ENCODE data around the gene PROCR.
"Not testable (repeated sequence)": the region's sequence is repeated elsewhere in the genome, so short reads cannot be mapped to it uniquely, and the experiment has no call there.

The PROCR gene

DNA sequence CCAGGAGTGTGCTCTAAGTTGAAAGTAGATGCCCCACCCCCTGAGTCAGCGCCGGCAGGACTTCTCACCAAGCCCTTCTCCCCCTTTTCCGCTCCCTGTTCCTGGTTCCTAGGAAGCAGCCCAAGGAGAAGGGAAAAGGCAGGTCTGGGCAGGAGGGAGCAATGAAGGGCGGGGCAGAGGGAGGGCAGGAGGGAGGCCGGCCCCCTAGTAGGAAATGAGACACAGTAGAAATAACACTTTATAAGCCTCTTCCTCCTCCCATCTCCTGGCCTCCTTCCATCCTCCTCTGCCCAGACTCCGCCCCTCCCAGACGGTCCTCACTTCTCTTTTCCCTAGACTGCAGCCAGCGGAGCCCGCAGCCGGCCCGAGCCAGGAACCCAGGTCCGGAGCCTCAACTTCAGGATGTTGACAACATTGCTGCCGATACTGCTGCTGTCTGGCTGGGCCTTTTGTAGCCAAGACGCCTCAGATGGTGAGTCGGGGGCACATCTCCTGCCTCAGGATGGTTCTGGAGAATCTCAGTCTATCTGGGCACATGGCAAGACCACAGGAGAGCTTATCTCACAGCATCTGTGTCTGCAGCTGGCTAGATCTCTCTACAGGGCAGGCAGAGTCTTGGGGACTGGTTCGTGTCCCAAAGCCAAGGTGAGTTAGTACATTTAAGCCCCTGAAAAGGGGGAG, at the start of gene PROCR:
TSS of gene PROCR (plus strand) at position 320 of the 681 bp plus-strand sequence. CDS start at position 403, 83 bp downstream.
- peak; percentile 69 for DNase-seq

DNA sequence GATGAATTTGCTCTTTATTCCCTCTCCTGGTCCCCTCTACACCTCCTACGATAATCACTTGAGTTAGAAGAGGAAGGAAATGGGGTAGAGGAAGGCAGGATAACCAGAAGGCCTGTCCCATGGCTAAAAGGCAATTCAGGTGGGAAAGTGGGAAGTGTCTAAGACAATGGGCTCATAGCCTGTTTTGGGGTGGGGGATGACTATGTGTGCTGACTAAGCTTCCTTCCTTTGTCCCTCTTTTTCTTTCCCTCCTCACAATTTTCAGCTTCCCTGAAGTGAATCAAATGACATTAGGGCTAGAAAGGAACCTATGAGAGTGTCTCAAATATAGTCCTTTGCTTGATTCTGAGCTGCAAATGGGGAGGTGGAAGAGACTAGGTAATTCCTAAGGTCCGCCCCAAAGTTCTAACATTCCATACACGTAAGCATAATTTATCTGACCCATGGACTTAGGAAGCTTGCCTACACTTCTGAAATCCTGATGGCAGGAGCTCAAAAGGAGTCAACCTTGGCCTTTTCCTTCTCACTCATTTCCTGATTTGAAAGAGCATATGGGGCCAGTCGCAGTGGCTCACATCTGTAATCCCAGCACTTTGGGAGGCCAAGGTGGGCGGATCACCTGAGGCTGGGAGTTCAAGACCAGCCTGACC, 49.0 kb upstream of the PROCR start:
- no peak for DNase-seq

DNA sequence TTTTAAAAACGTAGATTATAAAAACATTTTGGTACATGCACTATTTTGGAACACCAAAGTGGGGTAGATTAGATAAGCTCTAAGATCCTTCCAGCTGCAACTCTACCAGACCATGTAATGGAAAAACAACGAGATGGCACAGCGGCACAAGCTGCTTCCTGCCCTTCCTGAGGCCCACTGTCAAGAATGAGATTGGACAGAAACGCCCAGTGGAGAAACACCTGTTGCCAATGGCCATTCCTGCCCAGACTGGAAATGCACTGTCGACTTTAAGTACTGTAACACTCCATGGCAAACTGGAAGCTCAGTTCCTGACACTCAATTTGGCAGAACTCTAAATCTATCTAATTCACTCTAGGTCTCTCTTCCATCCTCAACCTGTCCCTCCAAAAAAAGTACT, 46.1 kb upstream of the PROCR start:
- DNase-seq: no peak

DNA sequence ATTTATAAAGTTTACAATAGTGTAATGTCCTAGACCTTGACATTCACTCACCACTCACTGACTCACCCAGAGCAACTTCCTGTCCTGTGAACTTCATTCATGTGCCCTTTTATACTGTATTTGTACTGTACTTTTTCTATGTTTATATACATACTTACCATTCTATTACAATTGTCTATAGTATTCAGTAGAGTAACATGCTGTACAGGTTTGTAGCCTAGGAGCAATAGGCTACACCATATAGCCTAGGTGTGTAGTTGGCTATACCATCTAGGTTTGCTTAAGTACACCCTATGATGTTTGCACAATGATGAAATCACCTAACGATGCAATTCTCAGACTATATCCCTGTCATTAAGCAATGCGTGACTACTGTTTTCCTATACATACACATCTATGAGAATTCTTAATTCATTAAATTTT, 42.2 kb upstream of the PROCR start:
- DNase-seq: no peak

DNA sequence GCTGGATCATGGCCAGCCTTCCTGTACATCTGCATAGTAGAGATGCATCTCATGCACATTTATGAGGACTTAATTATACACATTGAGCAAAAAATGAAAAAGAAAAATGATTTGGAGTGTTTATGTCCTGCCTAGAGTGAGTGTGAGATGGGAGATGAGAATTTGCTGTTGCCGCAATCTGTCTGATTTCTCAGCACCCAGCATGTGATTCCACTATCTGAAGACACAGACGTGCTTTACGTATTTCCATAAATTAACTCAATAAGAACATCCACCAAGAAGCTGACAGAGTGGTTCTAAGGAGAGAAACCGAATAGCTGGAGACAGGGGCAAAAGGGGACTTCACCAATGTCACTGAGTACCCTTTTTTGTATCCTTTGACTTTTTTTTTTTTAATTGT, 39.9 kb upstream of the PROCR start:
- DNase-seq: no peak

DNA sequence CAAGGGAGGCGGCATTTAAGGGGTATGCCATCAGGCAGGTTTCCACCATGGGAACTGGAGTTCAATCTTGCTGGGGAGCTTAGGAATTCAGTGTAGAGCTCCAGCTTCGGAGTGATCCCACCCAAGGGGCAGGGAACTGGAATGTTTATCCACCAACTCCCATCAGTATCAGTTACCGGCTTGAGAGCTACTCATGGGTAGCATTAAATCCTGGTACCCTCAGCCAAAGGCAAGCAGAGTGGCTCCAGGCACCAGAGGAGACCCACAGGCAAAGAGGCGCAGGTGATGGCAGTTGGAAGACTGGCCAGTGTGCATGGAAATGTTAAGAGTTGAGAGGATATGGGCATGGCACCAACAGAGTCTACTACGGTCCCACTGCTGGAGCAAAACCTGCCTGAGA, 38.8 kb upstream of the PROCR start:
- DNase-seq: no peak

DNA sequence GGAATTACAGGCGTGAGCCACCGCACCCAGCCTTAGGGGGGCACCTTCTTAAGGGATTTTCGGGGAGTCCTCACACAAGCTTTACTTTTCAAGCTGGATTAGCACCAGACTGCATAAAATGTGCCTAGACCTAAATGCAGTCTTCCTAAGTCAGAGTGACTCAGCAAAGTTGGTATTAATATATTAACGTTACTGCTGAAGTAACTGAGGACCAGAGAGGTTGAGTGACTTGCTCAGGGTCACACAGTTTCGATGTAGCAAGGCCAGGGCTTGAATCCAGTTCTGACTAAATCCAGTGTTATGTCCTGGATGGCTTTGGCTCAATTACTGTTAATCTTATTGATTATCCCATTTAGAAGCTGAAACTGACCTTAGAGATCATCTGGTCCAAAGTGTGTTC, 38.1 kb upstream of the PROCR start:
- DNase-seq: no peak

DNA sequence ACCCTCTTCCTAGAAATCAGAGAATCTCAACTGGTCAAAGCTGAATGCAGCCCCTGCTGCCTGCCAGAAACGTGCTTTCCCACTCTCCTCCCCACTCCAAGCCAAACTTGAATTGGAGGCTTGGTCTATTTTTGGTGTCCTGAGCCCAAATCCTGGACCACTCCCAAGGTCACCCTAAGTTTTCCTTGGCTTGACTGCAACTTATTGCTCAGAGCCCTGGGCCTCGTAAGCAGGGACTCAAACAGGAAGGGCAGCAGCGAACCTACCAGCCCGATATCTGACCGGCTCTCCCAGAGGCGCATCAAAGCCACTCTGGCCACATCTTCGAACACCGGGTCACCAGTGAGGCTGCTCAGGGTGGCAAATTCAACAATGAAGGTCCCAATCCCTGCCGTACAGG, 37.4 kb upstream of the PROCR start:
- DNase-seq: no peak

DNA sequence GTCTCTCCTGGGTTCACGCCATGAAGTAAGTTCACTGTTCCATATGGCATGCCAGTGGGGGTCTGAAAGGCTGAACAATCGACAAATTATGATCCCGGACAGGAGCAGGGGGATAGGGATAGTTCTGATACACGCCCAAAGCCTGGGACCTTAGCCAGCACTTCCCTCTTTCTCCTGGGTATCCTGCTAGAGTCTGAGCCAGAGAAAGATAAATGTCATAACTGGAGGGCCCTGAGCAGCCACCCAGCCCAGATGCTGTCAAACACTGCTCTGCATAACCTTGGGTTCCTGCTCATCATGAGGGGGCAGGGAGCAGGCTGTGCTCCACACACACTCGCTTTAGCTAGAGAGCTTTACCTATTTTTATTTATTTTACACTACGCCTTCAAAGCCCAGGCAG, 37.0 kb upstream of the PROCR start:
- DNase-seq: no peak

DNA sequence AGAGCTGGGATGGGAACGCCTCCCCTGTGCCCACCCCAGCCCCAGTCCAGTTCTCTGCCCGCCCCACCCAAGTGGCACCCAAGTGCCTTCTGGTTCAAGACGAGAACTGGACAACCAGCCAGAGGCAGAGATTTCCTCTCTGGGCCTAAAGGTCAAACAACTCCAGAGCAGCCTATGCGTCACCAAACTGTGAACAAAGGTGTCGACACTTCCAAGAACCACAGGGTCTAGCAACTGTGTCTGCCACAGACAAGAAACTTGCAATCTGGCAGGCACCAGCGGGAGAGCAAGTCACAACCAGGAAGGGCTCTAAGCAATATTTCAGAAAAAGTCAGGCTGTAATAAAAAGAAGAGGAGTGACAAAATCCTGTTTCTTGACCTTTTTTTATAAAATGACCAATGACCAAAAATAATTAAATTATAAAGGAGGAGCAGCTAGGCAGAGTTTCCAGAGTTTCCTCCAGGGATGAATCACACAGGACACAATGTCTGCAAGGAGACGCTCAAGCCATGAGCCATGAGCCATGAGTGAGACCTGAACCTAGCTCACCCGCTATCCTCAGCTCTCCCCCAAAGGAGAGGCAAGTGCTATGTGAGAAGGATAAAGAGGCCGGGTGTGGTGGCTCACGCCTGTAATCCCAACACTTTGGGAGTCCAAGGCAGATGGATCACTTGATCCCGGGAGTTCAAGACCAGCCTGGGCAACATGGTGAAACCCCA, 35.8 kb upstream of the PROCR start:
- DNase-seq: no peak

DNA sequence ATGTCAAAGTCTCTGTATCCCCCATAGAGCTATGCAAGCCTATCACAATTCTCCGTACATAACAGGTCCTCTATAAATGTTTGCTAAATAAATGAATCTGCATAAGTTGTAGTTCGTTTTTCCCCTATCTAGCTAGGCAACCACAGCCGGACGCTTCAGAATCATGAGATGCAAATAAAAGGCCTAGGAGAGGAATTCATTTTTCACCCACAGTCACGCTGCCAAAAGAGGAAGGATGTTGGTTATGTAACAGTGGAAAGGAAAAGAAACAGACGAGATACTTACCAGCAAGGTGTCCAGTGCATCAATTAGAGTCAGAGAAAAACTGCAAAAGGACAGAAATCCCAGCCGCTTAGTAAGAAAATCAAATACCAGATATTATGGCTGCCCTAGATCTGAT, 27.2 kb upstream of the PROCR start:
- DNase-seq: peak; percentile 41

DNA sequence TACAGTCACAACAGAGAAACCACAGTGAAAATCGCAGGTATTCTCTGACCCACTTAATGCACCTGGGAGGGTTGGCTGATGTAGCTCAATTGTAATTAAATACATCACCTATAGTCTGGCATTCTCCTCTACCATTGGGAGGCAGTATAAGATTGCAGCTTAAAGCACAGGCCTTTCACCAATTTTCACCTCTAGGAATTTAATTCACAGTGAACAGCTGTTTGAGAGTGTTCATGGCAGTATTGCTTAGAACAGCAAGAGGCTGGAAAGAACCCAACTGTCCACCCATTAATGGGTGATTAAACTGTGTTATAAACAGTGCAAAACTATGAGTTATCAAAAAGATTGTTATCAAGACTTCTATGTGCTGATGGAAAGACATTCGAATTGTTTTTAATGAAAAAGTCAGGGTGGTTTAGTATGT, 26.7 kb upstream of the PROCR start:
- DNase-seq: peak; percentile 8

DNA sequence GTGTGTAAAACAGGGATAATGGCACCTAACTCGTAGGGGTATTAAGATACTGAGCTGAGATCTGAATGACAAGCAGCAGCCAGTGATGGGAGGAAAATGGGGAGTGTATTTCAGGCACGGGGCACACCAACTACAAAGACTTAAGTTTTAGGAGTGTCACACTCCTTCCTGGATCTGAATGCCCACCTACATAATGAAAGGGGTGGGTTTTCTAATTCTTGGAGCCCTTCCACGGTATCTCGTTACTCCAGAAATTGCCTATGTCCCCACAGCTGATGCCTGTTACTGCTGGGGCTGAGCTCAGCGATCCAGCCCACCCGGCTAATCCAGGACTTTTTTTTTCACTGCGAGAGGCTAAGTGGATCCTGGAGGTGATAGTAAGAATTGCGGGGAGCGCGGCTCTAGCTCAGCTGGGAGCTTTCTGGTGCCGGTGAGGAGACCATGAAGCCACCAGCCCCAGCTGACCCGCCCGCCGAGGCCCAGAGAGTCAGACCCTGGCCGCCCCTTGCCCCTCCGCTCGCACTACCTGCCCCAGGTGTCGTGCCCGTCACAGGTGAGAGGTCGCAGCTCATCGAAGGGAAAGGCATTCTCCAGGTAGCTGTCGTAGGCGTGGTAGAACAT, 25.5 kb upstream of the PROCR start:
- DNase-seq: no peak

DNA sequence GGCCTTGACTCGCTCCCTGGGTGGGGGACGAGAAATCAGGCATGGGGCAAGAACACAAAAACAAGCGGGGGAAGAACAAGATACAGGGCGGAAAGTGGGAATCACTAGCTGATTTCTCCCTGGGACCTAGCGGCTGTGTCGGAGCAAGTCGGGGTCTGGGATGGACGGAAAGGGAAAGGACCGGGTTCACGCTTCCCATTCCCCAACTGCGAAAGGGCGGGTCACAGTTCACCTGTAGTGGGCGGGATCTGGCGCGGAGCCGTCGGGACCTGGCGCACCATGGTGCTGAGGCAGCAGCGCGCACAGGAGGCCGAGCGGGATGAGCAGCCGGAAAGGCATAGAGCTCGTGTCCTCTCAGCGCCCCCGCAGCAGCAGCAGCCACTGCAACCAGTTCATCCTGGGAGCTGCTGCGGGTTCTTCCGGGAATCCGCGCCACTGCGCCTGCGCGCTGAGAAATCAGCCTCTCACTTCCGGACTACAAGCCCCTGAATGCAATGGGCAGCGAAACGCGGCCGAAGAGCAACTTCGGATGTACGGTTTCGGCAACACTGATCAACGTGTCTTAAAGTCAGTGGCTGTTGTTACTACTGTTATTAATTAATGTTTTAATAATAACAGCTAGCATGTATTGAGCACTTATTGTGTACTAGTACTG, 24.8 kb upstream of the PROCR start, which contains the start of gene EDEM2:
TSS of gene EDEM2 (minus strand) at position 417 of the 655 bp plus-strand sequence. CDS start at position 339, 78 bp downstream.
- DNase-seq: peak; percentile 84

DNA sequence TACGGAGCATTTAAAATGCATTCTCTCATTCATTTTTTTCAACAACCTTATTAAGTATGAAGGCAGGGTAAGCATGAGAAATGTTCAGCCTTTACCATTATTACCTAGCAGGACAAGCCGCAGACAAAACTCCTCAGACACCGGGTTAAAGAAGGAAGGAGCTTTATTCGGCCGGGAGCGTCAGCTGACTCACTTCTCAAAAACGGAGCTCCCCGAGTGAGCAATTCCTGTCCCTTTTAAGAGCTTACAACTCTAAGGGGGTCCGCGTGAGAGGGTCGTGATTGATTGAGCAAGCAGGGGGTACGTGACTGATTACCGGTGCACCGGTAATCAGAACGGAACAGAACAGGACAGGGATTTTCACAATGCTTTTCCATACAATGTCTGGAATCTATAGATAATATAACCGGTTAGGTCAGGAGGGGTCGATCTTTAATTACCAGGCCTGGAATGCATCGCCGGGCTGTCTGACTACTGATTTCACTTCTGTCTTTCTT, 24.2 kb upstream of the PROCR start:
- not testable (repeated sequence) for DNase-seq

DNA sequence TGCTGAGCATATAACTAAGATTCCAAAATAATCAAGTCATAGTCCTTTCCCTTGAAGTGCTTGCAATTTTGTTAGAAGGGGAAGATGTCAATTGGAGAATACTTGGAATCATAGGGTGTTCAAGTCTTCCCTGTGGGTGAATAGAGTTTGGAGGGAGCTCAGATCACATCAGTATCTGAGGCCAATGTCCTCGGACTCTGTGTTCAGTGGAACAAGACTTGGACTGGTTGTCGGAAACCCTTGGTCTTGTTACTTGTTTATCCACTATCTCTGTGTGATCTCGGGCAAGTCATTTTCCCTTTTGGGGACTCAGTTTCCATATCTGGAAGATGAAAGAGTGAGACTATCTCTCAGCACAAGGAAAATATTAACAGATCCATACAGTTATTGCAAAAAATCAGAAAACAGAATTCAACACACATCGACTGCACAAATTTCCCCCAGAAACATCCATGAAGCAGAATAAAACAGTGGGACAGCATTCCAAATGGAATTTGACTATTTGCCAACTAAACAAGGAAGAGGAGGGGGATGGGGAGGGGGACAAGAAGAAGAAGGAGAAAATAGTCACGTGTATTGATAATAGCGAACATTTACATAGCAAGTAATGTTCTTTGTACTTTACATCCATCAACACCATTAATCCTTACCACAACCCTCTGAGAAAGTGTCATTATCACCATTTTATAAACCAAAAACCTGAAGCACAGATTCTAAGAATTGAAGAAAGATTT, 20.9 kb upstream of the PROCR start:
- no peak for DNase-seq

DNA sequence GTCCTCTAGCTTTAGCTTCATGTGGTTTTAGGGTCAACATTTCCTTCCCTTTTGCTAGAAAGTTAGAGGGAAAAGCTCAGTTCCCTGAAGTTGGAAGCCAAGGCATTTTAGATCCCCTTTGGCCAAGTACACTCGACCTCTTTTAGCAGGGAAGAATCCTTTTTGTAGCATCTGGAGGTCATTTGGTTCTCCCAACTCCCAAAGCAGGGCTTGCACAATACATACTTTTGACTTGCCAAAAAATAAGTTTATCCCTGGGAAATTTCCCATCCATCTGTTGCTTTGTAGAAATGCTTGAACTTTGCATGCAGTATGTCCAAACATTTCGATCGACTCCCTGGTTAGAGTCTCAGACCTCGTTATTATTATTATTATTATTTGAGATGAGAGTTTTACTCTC, 20.1 kb upstream of the PROCR start:
- DNase-seq: no peak

DNA sequence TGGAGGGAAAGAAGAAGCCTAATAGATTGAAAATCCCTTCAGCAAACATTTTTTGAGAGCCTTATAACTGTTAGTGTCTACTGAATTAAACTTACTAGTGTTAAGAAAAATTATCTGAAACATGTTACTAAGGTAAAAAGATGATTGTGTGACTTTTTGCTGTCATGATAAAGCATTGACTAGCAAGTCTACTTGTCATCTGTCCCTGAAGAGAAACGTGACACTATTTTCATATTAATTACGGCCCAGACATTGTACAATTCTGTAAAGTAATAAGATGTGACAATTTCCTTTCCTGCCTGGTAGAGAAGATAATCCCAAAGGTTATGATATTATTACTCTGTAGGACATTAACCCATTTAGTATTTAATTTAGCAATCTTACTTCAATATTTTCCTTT, 15.9 kb upstream of the PROCR start:
- no peak for DNase-seq

DNA sequence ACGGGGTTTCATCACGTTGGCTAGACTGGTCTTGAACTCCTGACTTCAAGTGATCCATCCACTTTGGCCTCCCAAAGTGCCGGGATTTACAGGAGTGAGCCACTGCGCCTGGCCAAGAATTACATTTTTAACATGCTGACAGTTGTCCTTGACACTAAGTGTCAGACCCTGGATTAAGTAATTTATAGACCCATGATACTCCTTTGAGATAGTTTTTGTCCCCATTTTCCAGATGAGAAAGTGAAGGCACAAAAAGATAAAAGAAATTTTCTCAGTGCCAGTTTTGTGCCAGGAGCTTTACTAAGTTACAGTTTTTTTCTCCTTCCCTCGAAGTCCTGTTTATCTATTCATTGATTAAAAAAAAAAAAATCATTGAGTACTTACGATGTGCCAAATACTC, 14.9 kb upstream of the PROCR start:
- DNase-seq: no peak

DNA sequence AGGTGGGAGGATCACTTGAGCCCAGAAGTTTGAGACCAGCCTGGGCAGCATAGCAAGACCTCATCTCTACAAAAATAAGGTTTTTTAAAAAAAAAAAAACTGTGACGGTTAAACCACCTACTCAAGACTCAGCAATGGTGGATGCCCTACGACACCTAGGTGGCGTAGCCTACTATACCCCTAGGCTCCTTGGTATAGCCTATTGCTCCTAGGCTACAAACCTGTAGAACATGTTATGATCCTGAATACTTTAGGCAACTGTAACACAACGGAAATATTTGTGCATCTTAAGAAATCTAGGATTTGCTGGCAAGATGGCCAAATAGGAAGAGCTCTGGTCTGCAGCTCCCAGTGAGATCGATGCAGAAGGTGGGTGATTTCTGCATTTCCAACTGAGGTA, 11.5 kb upstream of the PROCR start:
- DNase-seq: not testable (repeated sequence)

DNA sequence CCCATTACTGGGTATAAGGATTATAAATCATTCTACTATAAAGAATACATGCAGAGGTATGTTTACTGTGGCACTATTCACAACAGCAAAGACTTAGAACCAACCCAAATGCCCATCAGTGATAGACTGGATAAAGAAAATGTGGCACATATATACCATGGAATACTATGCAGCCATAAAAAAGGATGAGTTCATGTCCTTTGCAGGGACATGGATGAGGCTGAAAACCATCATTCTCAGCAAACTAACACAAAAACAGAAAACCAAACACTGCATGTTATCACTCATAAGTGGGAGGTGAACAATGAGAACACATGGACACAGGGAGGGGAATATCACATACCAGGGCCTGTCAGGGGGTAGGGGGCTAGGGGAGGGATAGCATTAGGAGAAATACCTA, 7.3 kb upstream of the PROCR start:
- not testable (repeated sequence) for DNase-seq

All from GDM1 (cell line).